MCF 10A (cell line): ENCODE measurements around the gene FAP. TPM values are rescaled to one million over a fixed set of nuclear protein-coding genes. Genes with fewer than 3 reads are reported as not detected.

Source experiments
- BruUV-seq: library from RNA; stranded (reverse); fragments of 400-500 nt; replicated peaks from 2 replicates; lab custom pipeline; 2021; lab: Mats Ljungman, UMichigan
- CTCF ChIA-PET: fragments of 300-600 bp; sonication (Branson Sonifier 250); formaldehyde crosslinking; extraction: SDS; loops from one replicate; lab custom pipeline; 2021; ENCODE audit warnings: antibody characterized with exemption, inconsistent platforms; lab: Yijun Ruan, JAX
- POLR2A ChIA-PET: fragments of 300-600, 350-650 bp; sonication (Branson Sonifier 250); formaldehyde crosslinking; extraction: SDS; loops from one replicate; lab custom pipeline; 2020; ENCODE audit warnings: antibody characterized with exemption, inconsistent platforms; lab: Yijun Ruan, JAX
- DNase-seq: peaks from one replicate; pipeline ENCODE4 v3.0.0-alpha.2; 2018; ENCODE audit not compliant: unreplicated experiment
- H3K27ac Mint-ChIP-seq: one replicate; pipeline ENCODE4 v1.8.0; 2022; ENCODE audit warnings: mild to moderate bottlenecking, low read depth, mixed read lengths; ENCODE audit not compliant: unreplicated experiment
- H3K27me3 Mint-ChIP-seq: one replicate; pipeline ENCODE4 v1.8.0; 2022; ENCODE audit warnings: mixed read lengths; ENCODE audit not compliant: insufficient read depth, unreplicated experiment
- H3K36me3 Mint-ChIP-seq: one replicate; pipeline ENCODE4 v1.8.0; 2022; ENCODE audit warnings: mild to moderate bottlenecking, moderate library complexity, mixed read lengths; ENCODE audit not compliant: insufficient read depth, unreplicated experiment
- H3K4me1 Mint-ChIP-seq: one replicate; pipeline ENCODE4 v1.8.0; 2022; ENCODE audit warnings: mixed read lengths; ENCODE audit not compliant: insufficient read depth, unreplicated experiment
- H3K4me3 Mint-ChIP-seq: one replicate; pipeline ENCODE4 v1.8.0; 2022; ENCODE audit warnings: mild to moderate bottlenecking, moderate library complexity, mixed read lengths; ENCODE audit not compliant: unreplicated experiment
- H3K9me3 Mint-ChIP-seq: one replicate; pipeline ENCODE4 v1.8.0; 2022; ENCODE audit warnings: mixed read lengths; ENCODE audit not compliant: unreplicated experiment
- CTCF ChIP-seq: fragments of 200-600 bp; IDR thresholded peaks from one replicate; pipeline ENCODE4 v1.8.0; 2022; ENCODE audit warnings: antibody characterized with exemption, mild to moderate bottlenecking; ENCODE audit not compliant: unreplicated experiment
- intact Hi-C: fragments of 100-400 bp; cut with micrococcal nuclease; formaldehyde crosslinking; loops from 2 replicates; pipeline ENCODE4 v1.14.1; 2022
- total RNA-seq: library from RNA; stranded (reverse); gene quantifications from 2 replicates; pipeline ENCODE4 v1.2.3, GENCODE V29; 2022

FAP gene
- total RNA-seq, 1 experiment from 2014 or later = 12.1 TPM

DNA sequence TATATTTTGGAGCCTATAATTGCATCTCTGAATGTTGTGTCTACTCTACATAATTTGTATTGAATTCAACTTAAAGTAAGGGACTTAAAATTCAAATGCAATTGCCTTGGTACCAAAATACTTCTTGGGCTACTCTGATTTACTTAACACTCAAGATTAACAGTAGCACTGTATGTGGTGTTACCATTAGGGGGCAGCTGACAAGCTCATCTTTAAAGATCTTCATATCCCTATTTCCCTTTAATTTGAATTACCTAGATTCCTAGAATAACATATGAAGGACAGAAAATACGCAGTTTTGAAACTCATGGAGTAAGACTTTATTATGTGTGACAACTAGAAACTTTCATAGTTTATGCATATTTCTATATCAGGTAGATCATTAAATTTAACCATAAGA, 37.4 kb upstream of the FAP start:
- ChIA-PET POLR2A (no interaction called here), CTCF (interaction anchor here (1.3 kb wide), 1 partner anchor 60 kb away, joined by 7 read pairs; no protein-coding TSS in a partner anchor)
- intact Hi-C loops = no loop called here
- peaks cover 6% of the 10 kb centered on the region for H3K36me3 Mint-ChIP-seq
- H3K4me3 Mint-ChIP-seq = no peak overlapping the region
- H3K9me3 Mint-ChIP-seq = no peaks in the 10 kb centered on the region
- TF ChIP-seq CTCF = no peak
- no peak for DNase-seq
- no peak overlapping the region for H3K27ac Mint-ChIP-seq
- no peaks in the 10 kb centered on the region for H3K4me1 Mint-ChIP-seq
- no TSS peak for BruUV-seq
- H3K27me3 Mint-ChIP-seq = no peaks in the 10 kb centered on the region

DNA sequence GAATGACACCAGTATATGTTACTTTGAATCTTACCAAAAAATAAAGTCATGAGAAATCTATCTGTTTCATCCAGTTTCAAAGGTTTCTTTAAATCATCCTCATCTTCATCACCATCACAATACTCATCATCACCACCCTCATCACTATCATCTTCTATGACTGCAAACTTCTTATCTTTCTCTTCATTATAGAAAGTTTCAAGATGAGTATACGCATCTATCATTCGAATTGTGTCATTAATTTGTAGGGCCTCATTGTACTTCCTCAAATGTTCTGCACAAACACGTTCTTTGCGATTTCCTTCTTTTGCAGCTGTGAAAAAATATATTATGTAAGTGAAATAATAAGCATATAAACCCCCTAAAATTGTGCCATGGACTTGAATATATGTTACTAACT, 34.1 kb upstream of the FAP start:
- intact Hi-C loops = no loop called here
- no TSS peak for BruUV-seq

GRCh38 chr2:162267996-162268395, 24.8 kb upstream of the FAP start:
- Mint-ChIP-seq H3K36me3 (no peaks in the 10 kb centered on the region), H3K27ac (no peak overlapping the region), H3K4me3 (no peak overlapping the region), H3K9me3 (no peaks in the 10 kb centered on the region), H3K27me3 (no peaks in the 10 kb centered on the region), H3K4me1 (no peaks in the 10 kb centered on the region)
- ChIA-PET POLR2A (no interaction called here), CTCF (interaction anchor here (0.7 kb wide), 1 partner anchor 1960 kb away, joined by 3 read pairs; no protein-coding TSS in a partner anchor)
- intact Hi-C loops = no loop called here
- no peak for DNase-seq
- no peak for TF ChIP-seq CTCF
- no TSS peak for BruUV-seq

More for the DNA sequence above, 34.1 kb upstream of the FAP start:
- no peak for TF ChIP-seq CTCF
- H3K27ac Mint-ChIP-seq = no peak overlapping the region
- no peaks in the 10 kb centered on the region for H3K9me3 Mint-ChIP-seq
- DNase-seq = no peak
- H3K4me3 Mint-ChIP-seq = no peak overlapping the region
- peaks cover 6% of the 10 kb centered on the region for H3K36me3 Mint-ChIP-seq
- H3K27me3 Mint-ChIP-seq = no peaks in the 10 kb centered on the region
- ChIA-PET CTCF (interaction anchor here (1.1 to 2.6 kb wide), 2 partner anchors 21 to 56 kb away, joined by 4 to 15 read pairs; no protein-coding TSS in a partner anchor), POLR2A (no interaction called here)
- H3K4me1 Mint-ChIP-seq = no peaks in the 10 kb centered on the region

GRCh38 chr2:162267496-162267895, 24.3 kb upstream of the FAP start:
- CTCF ChIA-PET = no interaction called here
- H3K36me3 Mint-ChIP-seq = no peaks in the 10 kb centered on the region
- intact Hi-C loops = no loop called here
- no peak for TF ChIP-seq CTCF
- DNase-seq = no peak
- BruUV-seq = no TSS peak
- H3K9me3 Mint-ChIP-seq = no peaks in the 10 kb centered on the region
- H3K27me3 Mint-ChIP-seq = no peaks in the 10 kb centered on the region
- H3K4me1 Mint-ChIP-seq = no peaks in the 10 kb centered on the region
- no peak overlapping the region for H3K4me3 Mint-ChIP-seq
- H3K27ac Mint-ChIP-seq = no peak overlapping the region
- POLR2A ChIA-PET = no interaction called here
